Loucy (cell line): ENCODE measurements around the gene RMND5A.
"Not testable (repeated sequence)": the region's sequence is repeated elsewhere in the genome, so short reads cannot be mapped to it uniquely, and the experiment has no call there.

Source experiments
- H2AFZ ChIP-seq: fragments of 200-600 bp; sonication (generic); 2 replicates; pipeline ENCODE4 v1.6.0; 2016; ENCODE audit warnings: antibody characterized with exemption, mild to moderate bottlenecking, low read length, moderate library complexity
- H3F3A ChIP-seq: fragments of 200-600 bp; 2 replicates; pipeline ENCODE4 v1.6.0; 2016; ENCODE audit warnings: antibody characterized with exemption, low read depth, mild to moderate bottlenecking
- H3K27me3 ChIP-seq: fragments of 200-600 bp; sonication (generic); 2 replicates; pipeline ENCODE4 v1.6.1; 2014; ENCODE audit warnings: low read length, mild to moderate bottlenecking; ENCODE audit not compliant: insufficient read depth, poor library complexity, severe bottlenecking
- H3K36me3 ChIP-seq: fragments of 200-600 bp; sonication (generic); 2 replicates; pipeline ENCODE4 v1.6.1; 2016; ENCODE audit warnings: low read length; ENCODE audit not compliant: insufficient read depth
- H3K4me1 ChIP-seq: fragments of 200-600 bp; sonication (generic); 2 replicates; pipeline ENCODE4 v1.5.1; 2014; ENCODE audit warnings: low read length, mild to moderate bottlenecking; ENCODE audit not compliant: insufficient read depth, poor library complexity, severe bottlenecking
- H3K4me2 ChIP-seq: fragments of 200-600 bp; sonication (generic); 2 replicates; pipeline ENCODE4 v1.6.0; 2014; ENCODE audit warnings: antibody characterized with exemption, low read length, low read depth, mild to moderate bottlenecking; ENCODE audit not compliant: poor library complexity, severe bottlenecking
- H3K4me3 ChIP-seq: fragments of 200-600 bp; sonication (generic); 2 replicates; pipeline ENCODE4 v1.5.1; 2014; ENCODE audit warnings: low read length, mild to moderate bottlenecking, mixed read lengths; ENCODE audit not compliant: poor library complexity, severe bottlenecking
- H3K79me2 ChIP-seq: fragments of 200-600 bp; sonication (generic); 2 replicates; pipeline ENCODE4 v1.6.1; 2014; ENCODE audit warnings: low read length; ENCODE audit not compliant: insufficient read depth
- H3K9ac ChIP-seq: fragments of 200-600 bp; sonication (generic); 2 replicates; pipeline ENCODE4 v1.6.0; 2014; ENCODE audit warnings: mild to moderate bottlenecking, low read depth, low read length, moderate library complexity; ENCODE audit not compliant: poor library complexity, severe bottlenecking
- H3K9me2 ChIP-seq: fragments of 200-600 bp; sonication (generic); replicated peaks from 2 replicates; pipeline ENCODE4 v1.6.1; 2016; ENCODE audit warnings: low read depth, low read length, mixed read lengths
- H3K9me3 ChIP-seq: fragments of 200-600 bp; sonication (generic); 2 replicates; pipeline ENCODE4 v1.6.1; 2014; ENCODE audit warnings: mild to moderate bottlenecking, antibody characterized with exemption, low read length, low read depth; ENCODE audit not compliant: insufficient read depth
- H4K20me1 ChIP-seq: fragments of 200-600 bp; sonication (generic); 2 replicates; pipeline ENCODE4 v1.6.0; 2014; ENCODE audit warnings: antibody characterized with exemption, low read length, mild to moderate bottlenecking; ENCODE audit not compliant: insufficient read depth, poor library complexity, severe bottlenecking

The RMND5A gene

DNA sequence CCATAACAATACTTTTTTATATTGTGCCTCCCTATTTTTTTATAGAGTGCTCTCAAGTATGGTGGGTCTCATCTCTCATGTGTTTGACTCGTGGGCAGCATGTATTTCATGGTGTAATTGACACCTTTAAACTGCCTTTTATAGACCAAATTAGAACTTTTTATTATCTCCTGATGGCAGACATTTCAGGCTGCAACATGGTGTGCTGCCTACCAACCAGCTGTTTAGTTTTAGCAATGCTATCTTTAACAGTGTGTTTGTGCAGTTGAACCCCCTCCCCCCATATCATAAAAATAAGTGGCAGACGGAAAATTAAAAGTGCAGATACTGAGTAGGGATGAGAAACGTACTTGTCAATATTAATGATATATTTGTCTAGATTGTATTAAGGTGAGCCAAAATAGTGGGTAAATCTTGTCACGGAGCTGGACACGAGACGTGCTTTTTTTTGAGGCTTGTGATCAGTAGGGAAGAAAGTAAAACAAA, 12.0 kb downstream of the RMND5A start:
- H3K9ac ChIP-seq, H3K4me1 ChIP-seq, H3K9me2 ChIP-seq, H3K36me3 ChIP-seq, H2AFZ ChIP-seq, H3K4me2 ChIP-seq, H3K27me3 ChIP-seq, H3F3A ChIP-seq, H4K20me1 ChIP-seq, H3K9me3 ChIP-seq, H3K4me3 ChIP-seq: not testable (repeated sequence)
- H3K79me2 ChIP-seq: peaks cover 14% of the 10 kb centered on the region; the same call in 1 of the 2 replicates

DNA sequence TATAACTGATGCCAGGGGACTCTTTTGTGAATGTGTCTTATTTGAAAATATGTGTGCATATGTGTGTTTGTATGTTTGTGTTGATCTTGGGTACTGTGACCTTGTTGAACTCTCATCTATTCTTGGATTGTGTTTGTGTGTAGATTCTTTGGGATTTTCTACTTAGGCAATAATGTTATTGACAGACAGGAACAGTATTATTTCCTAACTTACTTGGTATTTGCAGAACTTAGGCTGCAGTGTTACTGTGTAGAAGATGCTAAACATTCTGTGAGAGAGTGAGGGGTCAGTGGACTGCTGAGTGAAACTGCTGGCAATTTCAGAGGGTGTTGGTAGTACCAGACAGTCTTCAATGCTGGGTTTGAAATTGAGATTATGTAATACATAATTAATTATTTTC, 12.7 kb downstream of the RMND5A start:
- not testable (repeated sequence) for H4K20me1 ChIP-seq, H3K36me3 ChIP-seq

DNA sequence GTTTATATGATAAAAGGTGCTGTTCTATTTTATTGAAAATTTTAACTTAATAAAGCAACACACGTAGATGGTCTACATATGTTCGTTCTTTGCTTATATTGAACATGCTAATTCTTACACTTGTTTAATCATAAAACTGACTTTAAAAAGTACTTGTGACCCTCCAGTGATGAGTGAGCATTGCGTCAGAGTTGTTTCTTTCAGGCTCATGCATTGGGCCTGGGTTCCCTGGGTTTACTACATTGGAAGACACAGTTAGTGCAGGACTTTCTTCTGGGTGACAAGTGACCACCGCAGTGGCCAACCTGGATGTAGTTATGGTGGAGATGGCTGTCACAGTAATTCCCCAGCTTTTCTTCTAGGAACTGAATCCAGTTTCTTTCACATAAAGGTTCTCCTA, 13.4 kb downstream of the RMND5A start:
- not testable (repeated sequence) for H3K36me3 ChIP-seq

More for the DNA sequence above, 12.7 kb downstream of the RMND5A start:
- H3K9me2 ChIP-seq, H3K27me3 ChIP-seq, H2AFZ ChIP-seq, H3K4me1 ChIP-seq, H3K9ac ChIP-seq, H3K9me3 ChIP-seq, H3F3A ChIP-seq, H3K4me2 ChIP-seq, H3K4me3 ChIP-seq: not testable (repeated sequence)
- H3K79me2 ChIP-seq: peaks cover 13% of the 10 kb centered on the region; the same call in 1 of the 2 replicates

DNA sequence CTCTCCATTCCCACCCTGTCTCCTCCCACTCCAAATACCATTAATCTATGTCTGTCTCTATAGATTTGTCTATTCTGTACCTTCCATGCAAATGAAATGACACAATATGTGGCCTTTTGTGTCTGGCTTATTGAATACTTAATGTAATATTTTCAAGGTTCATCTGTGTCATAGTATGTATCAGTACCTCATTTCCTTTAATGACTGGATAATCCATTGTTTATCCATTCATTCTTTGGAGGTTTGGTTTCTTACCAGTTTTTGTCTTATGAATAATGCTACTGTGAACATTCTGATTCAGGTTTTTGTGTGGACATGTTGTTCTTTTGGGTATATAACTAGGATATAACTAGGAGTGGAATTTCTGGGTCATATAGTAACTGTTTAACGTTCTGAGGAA, 14.8 kb downstream of the RMND5A start:
- H3K36me3 ChIP-seq, H3K79me2 ChIP-seq, H3K4me2 ChIP-seq, H3K4me1 ChIP-seq, H3K9me2 ChIP-seq, H3F3A ChIP-seq, H3K27me3 ChIP-seq, H4K20me1 ChIP-seq, H3K9me3 ChIP-seq, H3K9ac ChIP-seq, H2AFZ ChIP-seq, H3K4me3 ChIP-seq: not testable (repeated sequence)

More for the DNA sequence above, 13.4 kb downstream of the RMND5A start:
- H3K27me3 ChIP-seq, H3F3A ChIP-seq, H3K9me2 ChIP-seq, H3K4me1 ChIP-seq, H3K9ac ChIP-seq, H3K79me2 ChIP-seq, H2AFZ ChIP-seq, H3K4me3 ChIP-seq, H3K4me2 ChIP-seq, H4K20me1 ChIP-seq, H3K9me3 ChIP-seq: not testable (repeated sequence)

DNA sequence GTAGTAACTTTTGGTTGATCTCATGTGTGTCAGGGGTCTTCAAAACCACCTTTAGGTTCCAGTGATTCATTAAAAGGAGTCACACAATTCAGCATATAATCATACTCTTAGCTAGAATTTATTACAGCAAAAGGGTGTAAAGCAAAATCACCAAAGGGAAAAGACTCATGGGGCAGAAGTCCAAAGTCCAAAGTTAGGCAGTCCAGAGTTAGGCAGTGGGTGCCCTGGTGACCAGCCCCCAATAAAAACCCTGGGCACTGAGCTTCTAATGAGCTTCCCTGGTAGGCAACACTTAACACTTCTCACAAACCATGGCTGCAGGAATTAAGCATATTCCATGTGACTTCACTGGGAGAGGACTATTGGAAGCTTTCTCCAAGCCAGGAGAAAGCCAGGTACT, 19.4 kb downstream of the RMND5A start:
- H4K20me1 ChIP-seq, H3K9ac ChIP-seq, H3K4me1 ChIP-seq, H3F3A ChIP-seq, H3K4me2 ChIP-seq, H2AFZ ChIP-seq, H3K9me2 ChIP-seq, H3K4me3 ChIP-seq, H3K27me3 ChIP-seq, H3K9me3 ChIP-seq: not testable (repeated sequence)
- peaks cover 20% of the 10 kb centered on the region; the same call in 1 of the 2 replicates for H3K79me2 ChIP-seq
- peaks cover 15% of the 10 kb centered on the region; the same call in 1 of the 2 replicates for H3K36me3 ChIP-seq

DNA sequence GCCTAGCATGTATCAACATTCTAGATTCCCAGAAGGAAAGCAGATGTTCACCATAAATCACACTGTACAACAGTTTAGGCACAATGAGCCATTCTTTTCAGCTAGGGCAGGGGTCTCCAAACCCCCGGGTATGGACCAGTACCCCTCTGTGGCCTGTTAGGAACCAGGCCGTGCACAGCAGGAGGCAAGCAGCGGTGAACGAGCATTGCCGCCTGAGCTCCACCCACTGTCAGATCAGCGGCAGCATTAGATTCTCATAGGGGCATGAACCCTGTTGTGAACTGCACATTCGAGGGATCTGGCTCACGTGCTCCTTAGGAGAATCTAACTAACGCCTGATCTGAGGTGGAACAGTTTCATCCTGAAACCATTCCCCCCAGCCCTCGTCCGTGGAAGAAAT, 19.8 kb downstream of the RMND5A start:
- H2AFZ ChIP-seq, H3K9ac ChIP-seq, H3F3A ChIP-seq, H3K9me2 ChIP-seq, H4K20me1 ChIP-seq, H3K9me3 ChIP-seq, H3K4me1 ChIP-seq, H3K27me3 ChIP-seq, H3K4me2 ChIP-seq, H3K4me3 ChIP-seq: not testable (repeated sequence)
- Histone ChIP-seq H3K79me2 (peaks cover 21% of the 10 kb centered on the region; the same call in 1 of the 2 replicates), H3K36me3 (peaks cover 15% of the 10 kb centered on the region; the same call in 1 of the 2 replicates)

DNA sequence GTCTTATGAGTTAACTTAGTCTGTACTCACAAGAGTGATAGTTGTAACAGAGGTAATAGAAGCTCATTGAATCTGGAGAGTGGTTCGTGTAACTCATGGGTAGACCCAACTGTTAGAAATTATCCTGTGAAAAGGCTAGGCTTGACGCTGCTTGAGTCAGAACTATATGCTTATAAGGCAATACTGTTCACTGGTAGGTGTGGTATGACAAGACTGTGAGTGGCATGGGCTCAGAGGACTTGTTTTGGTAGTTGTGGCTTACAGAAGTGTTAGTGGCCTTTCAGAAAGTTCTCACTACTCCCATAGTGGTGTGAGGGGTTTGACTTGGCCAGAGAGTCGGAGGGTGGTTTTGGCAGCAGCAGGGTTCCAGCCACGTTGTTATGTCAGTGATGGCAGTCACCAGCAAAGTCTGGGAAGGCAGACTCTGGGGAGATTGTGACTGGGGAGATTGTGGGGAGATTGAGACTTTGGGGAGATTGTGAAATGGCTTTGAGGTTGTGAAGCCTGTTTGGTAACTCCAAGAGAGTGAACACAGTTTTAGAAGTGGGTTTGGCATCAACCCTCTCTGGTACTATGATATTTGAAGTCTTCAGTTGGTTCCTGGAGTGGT, 21.9 kb downstream of the RMND5A start:
- not testable (repeated sequence) for H3K27me3 ChIP-seq

More for the DNA sequence above, 21.9 kb downstream of the RMND5A start:
- not testable (repeated sequence) for H3K4me1 ChIP-seq, H3K4me2 ChIP-seq, H2AFZ ChIP-seq, H3F3A ChIP-seq, H3K4me3 ChIP-seq, H3K9me3 ChIP-seq, H3K9ac ChIP-seq, H3K9me2 ChIP-seq
- Histone ChIP-seq H3K79me2 (peaks cover 39% of the 10 kb centered on the region), H3K36me3 (peaks cover 33% of the 10 kb centered on the region), H4K20me1 (peaks cover 14% of the 10 kb centered on the region)
